RWPE2 (cell line): ENCODE measurements around the gene SYTL3.

Experiments used
- ATAC-seq: fragments of 200-7000 bp; cut with Tn5 transposase; 3 replicates; pipeline ENCODE4 v1.9.1; 2021; ENCODE audit warnings: low read depth
- DNase-seq: peaks from one replicate; pipeline ENCODE4 v3.0.0-alpha.2; 2020; ENCODE audit warnings: low spot score
- H3K27ac ChIP-seq: fragments of 450-650 bp; 2 replicates; pipeline ENCODE4 v1.5.1; 2017; ENCODE audit warnings: mild to moderate bottlenecking; ENCODE audit not compliant: poor library complexity, severe bottlenecking
- H3K27me3 ChIP-seq: fragments of 250-450 bp; sonication (Bioruptor Pico); 2 replicates; pipeline ENCODE4 v1.5.1; 2021; ENCODE audit warnings: mild to moderate bottlenecking, moderate library complexity; ENCODE audit not compliant: insufficient read depth, poor library complexity, severe bottlenecking
- H3K36me3 ChIP-seq: fragments of 250-450 bp; sonication (Bioruptor Pico); 2 replicates; pipeline ENCODE4 v1.5.1; 2020; ENCODE audit warnings: low read depth, mild to moderate bottlenecking, moderate library complexity
- H3K4me1 ChIP-seq: fragments of 250-450 bp; sonication (Bioruptor Pico); 2 replicates; pipeline ENCODE4 v1.5.1; 2021; ENCODE audit warnings: mild to moderate bottlenecking, moderate library complexity; ENCODE audit not compliant: insufficient read depth, poor library complexity, severe bottlenecking
- H3K4me3 ChIP-seq: fragments of 250-450 bp; sonication (Bioruptor Pico); 2 replicates; pipeline ENCODE4 v1.5.1; 2021; ENCODE audit warnings: mild to moderate bottlenecking, moderate library complexity; ENCODE audit not compliant: severe bottlenecking
- H3K9me3 ChIP-seq: fragments of 250-450 bp; sonication (Bioruptor Pico); 2 replicates; pipeline ENCODE4 v1.5.1; 2021; ENCODE audit warnings: mild to moderate bottlenecking, moderate library complexity; ENCODE audit not compliant: severe bottlenecking
- TF ChIP-seq, protein P1 (sequence below): fragments of 450-650 bp; IDR thresholded peaks from one replicate; pipeline ENCODE4 v1.5.1; 2017; ENCODE audit warnings: mild to moderate bottlenecking, moderate library complexity; ENCODE audit not compliant: poor library complexity, severe bottlenecking

The SYTL3 gene

GRCh38 chr6:158780988-158781691 is 131.3 kb downstream of the SYTL3 start:
- Histone ChIP-seq H3K4me3 (no peak overlapping the region), H3K36me3 (peaks cover 100% of the 10 kb centered on the region), H3K27ac (peak overlapping the region; percentile 92), H3K4me1 (peaks cover 32% of the 10 kb centered on the region), H3K27me3 (no peaks in the 10 kb centered on the region), H3K9me3 (no peaks in the 10 kb centered on the region)
- ATAC-seq, result peak; percentile 6; the same call in 1 of the 3 replicates
- TF ChIP-seq, protein P1, sequence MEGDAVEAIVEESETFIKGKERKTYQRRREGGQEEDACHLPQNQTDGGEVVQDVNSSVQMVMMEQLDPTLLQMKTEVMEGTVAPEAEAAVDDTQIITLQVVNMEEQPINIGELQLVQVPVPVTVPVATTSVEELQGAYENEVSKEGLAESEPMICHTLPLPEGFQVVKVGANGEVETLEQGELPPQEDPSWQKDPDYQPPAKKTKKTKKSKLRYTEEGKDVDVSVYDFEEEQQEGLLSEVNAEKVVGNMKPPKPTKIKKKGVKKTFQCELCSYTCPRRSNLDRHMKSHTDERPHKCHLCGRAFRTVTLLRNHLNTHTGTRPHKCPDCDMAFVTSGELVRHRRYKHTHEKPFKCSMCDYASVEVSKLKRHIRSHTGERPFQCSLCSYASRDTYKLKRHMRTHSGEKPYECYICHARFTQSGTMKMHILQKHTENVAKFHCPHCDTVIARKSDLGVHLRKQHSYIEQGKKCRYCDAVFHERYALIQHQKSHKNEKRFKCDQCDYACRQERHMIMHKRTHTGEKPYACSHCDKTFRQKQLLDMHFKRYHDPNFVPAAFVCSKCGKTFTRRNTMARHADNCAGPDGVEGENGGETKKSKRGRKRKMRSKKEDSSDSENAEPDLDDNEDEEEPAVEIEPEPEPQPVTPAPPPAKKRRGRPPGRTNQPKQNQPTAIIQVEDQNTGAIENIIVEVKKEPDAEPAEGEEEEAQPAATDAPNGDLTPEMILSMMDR, result no peak
- DNase-seq, result no peak

- peaks cover 36% of the 10 kb centered on the region for H3K4me1 ChIP-seq
- DNase-seq (no peak), ATAC-seq (no peak)
- no peaks in the 10 kb centered on the region for H3K9me3 ChIP-seq
- H3K4me3 ChIP-seq, result no peak overlapping the region
- peaks cover 100% of the 10 kb centered on the region for H3K36me3 ChIP-seq
- H3K27me3 ChIP-seq, result no peaks in the 10 kb centered on the region
- peak overlapping the region; percentile 92 for H3K27ac ChIP-seq
- TF ChIP-seq, protein P1, result no peak
These were observed 132.0 kb downstream of the SYTL3 start for GRCh38 chr6:158781692-158782373.

DNA sequence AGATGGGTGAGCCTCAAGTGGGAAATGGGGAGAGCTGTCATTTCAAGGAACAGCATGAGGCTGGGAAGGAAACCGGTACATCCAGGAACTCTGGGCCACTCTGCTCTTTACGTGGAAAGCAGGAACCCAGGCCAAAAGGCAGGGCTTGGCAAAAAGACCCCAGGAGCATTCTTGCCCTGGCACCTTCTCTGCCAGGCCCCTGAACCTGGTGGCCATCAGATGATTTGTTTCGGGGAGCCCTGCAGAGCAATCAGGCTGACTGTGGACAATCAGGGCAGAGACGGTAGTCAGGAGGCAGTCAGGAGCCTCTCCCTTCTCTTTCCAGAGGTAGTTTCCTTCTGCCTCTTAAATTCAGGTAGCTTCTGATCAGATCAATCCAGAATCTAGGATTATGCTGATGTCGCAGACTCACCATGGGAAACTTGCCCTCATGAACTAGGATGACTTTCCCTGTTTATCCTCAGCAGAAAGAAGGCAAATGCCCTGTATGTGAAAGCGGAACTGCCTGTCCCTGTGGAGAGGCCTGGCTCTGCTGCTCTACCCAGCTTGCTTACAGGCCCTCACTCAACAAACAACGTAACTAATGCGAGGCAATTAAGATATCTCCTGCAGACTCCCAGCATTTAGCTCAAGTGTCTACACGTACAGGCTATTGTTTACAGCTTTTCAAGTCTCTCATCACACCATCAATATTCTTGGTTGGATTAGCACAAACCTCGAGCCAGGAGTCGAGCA is 132.7 kb downstream of the SYTL3 start:
- no peaks in the 10 kb centered on the region for H3K27me3 ChIP-seq
- no peak overlapping the region for H3K4me3 ChIP-seq
- H3K36me3 ChIP-seq, result peaks cover 100% of the 10 kb centered on the region
- no peak for DNase-seq
- peak overlapping the region; percentile 92 for H3K27ac ChIP-seq
- TF ChIP-seq, protein P1, result no peak
- H3K9me3 ChIP-seq, result no peaks in the 10 kb centered on the region
- peaks cover 40% of the 10 kb centered on the region for H3K4me1 ChIP-seq
- ATAC-seq, result no peak

DNA sequence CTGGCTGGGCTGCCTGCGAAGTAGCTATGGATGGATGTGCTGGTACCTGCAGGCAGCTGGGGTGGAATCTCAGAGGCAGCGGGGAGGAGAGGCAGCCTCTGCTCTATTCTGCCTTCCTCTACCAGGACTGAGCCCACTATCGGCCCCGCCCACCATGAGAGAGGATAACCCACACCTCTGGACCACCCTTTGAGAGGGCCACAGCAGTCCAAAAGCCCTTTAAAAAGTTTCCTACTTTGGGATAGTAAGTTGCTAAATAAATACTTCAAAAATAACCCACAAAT is 133.3 kb downstream of the SYTL3 start:
- DNase-seq (no peak), ATAC-seq (no peak)
- peak overlapping the region; percentile 92 for H3K27ac ChIP-seq
- TF ChIP-seq, protein P1, result no peak
- H3K4me1 ChIP-seq, result peaks cover 42% of the 10 kb centered on the region
- peaks cover 100% of the 10 kb centered on the region for H3K36me3 ChIP-seq
- no peak overlapping the region for H3K4me3 ChIP-seq
- no peaks in the 10 kb centered on the region for H3K27me3 ChIP-seq
- no peaks in the 10 kb centered on the region for H3K9me3 ChIP-seq

DNA sequence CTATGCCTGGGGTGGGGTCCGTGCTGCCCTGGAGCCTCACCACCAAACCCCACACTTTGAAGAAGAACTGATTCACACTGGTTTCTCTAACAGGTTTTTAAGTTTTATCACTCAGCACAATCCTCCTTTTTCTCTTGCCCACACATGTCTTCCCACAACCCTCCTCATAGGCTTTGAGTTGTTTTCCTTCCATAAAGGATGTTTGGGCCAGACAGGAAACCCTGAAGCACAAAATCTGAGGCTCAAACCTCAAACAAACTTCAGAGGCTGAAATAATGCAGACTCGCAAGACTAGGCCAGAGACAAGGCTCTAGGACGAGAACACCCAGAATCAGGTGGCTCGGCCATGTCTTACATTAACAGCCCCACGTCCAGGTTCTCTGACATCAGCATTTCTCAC is 134.0 kb downstream of the SYTL3 start:
- TF ChIP-seq, protein P1, result no peak
- Histone ChIP-seq H3K27ac (peak overlapping the region; percentile 92), H3K4me1 (peaks cover 43% of the 10 kb centered on the region), H3K36me3 (peaks cover 100% of the 10 kb centered on the region), H3K4me3 (no peak overlapping the region), H3K9me3 (no peaks in the 10 kb centered on the region), H3K27me3 (no peaks in the 10 kb centered on the region)
- DNase-seq (no peak), ATAC-seq (no peak)
